Hepatocyte (in vitro differentiated cells): ENCODE data around the gene TMCO6.

Experiments used
- EZH2 ChIP-seq: fragments of 200-600 bp; sonication (generic); IDR thresholded peaks from 2 replicates; pipeline ENCODE4 v1.6.1; 2016; ENCODE audit warnings: antibody characterized with exemption, mild to moderate bottlenecking, borderline replicate concordance
- EZH2phosphoT487 ChIP-seq: fragments of 200-600 bp; sonication (generic); IDR thresholded peaks from one replicate; pipeline ENCODE4 v1.6.1; 2018; ENCODE audit warnings: antibody characterized with exemption, mild to moderate bottlenecking, low read depth, moderate library complexity; ENCODE audit not compliant: unreplicated experiment, severe bottlenecking
- TF ChIP-seq, protein P1 (sequence below): fragments of 200-600 bp; sonication (generic); IDR thresholded peaks from 2 replicates; pipeline ENCODE4 v1.5.1; 2016; ENCODE audit warnings: antibody characterized with exemption, mild to moderate bottlenecking; ENCODE audit not compliant: poor library complexity

DNA sequence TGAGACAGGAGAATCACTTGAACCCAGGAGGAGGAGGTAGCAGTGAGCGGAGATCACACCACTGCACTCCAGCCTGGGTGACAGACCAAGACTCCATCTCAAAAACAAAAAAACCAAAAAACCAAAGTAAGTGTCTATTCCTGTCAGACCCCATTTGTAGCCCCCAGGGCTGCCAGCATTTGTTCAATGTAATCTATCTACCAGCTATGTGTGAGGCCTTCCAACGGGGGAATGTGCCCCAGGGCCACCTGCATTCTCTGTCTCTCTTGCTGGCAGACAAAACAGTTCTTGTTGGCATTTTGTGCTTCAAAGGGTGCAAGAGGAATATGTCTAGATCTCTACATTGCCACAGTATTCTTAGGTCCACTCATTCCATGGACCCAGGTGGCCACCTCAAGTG is 40.4 kb upstream of the TMCO6 start:
- TF ChIP-seq, protein P1, sequence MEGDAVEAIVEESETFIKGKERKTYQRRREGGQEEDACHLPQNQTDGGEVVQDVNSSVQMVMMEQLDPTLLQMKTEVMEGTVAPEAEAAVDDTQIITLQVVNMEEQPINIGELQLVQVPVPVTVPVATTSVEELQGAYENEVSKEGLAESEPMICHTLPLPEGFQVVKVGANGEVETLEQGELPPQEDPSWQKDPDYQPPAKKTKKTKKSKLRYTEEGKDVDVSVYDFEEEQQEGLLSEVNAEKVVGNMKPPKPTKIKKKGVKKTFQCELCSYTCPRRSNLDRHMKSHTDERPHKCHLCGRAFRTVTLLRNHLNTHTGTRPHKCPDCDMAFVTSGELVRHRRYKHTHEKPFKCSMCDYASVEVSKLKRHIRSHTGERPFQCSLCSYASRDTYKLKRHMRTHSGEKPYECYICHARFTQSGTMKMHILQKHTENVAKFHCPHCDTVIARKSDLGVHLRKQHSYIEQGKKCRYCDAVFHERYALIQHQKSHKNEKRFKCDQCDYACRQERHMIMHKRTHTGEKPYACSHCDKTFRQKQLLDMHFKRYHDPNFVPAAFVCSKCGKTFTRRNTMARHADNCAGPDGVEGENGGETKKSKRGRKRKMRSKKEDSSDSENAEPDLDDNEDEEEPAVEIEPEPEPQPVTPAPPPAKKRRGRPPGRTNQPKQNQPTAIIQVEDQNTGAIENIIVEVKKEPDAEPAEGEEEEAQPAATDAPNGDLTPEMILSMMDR, result no peak
- TF ChIP-seq EZH2 (no peak), EZH2phosphoT487 (no peak)
